Endothelial cell of umbilical vein (primary cell): Measurements from ENCODE around the gene CCN2. TPM values are rescaled to one million over a fixed set of nuclear protein-coding genes. Genes with fewer than 3 reads are reported as not detected.

Experiments used
- BruUV-seq: library from RNA; stranded (reverse); fragments of 400-500 nt; replicated peaks from 2 replicates; lab custom pipeline; 2021; lab: Mats Ljungman, UMichigan
- CTCF ChIA-PET: fragments of 300-600, 350-600 bp; sonication (Branson Sonifier 250); formaldehyde crosslinking; loops from one replicate; lab custom pipeline; 2021; ENCODE audit warnings: antibody characterized with exemption, inconsistent platforms; lab: Charles Lee
- POLR2A ChIA-PET: fragments of 300-600, 350-600 bp; sonication (Branson Sonifier 250); formaldehyde crosslinking; loops from one replicate; lab custom pipeline; 2021; ENCODE audit warnings: antibody characterized with exemption, inconsistent platforms; lab: Charles Lee
- DNase-seq: peaks from one replicate; pipeline ENCODE4 v3.0.0-alpha.2; 2011; ENCODE audit warnings: low read depth, low spot score
- FAIRE-seq: peaks from 2 replicates; lab custom pipeline; 2011; peaks lifted over from hg19 to GRCh38; lab: Jason Lieb, UNC
- H2AFZ ChIP-seq: 2 replicates; pipeline ENCODE4 v1.6.0; 2012; ENCODE audit warnings: low read depth, low read length, control low read depth, inconsistent platforms
- H3K27ac ChIP-seq: 2 replicates; pipeline ENCODE4 v1.5.1; 2011; ENCODE audit warnings: low read depth, mild to moderate bottlenecking, control low read depth, low read length, moderate library complexity; ENCODE audit not compliant: insufficient read depth
- H3K27me3 ChIP-seq, 2 experiments: 2 replicates each; pipeline versions ENCODE4 v1.6.0 to v1.6.1; 2011; ENCODE audit warnings: low read length in 2 of 2, mixed read lengths in 1 of 2; ENCODE audit not compliant: control insufficient read depth in 2 of 2, insufficient read depth in 2 of 2
- H3K36me3 ChIP-seq, 2 experiments: 2 replicates in 1 of 2; 3 replicates in 1 of 2; pipeline ENCODE4 v1.5.1; 2011; ENCODE audit warnings: low read length in 2 of 2, mild to moderate bottlenecking in 1 of 2, moderate library complexity in 1 of 2; ENCODE audit not compliant: control insufficient read depth in 2 of 2, insufficient read depth in 2 of 2; ENCODE audit errors: extremely low read depth in 1 of 2
- H3K4me1 ChIP-seq: 3 replicates; pipeline ENCODE4 v1.5.1; 2011; ENCODE audit warnings: mild to moderate bottlenecking, low read length; ENCODE audit not compliant: control insufficient read depth, insufficient read depth; ENCODE audit errors: extremely low read depth
- H3K4me2 ChIP-seq: 2 replicates; pipeline ENCODE4 v1.6.1; 2011; ENCODE audit warnings: low read length, control low read depth, mixed read lengths; ENCODE audit not compliant: insufficient read depth
- H3K4me3 ChIP-seq, 3 experiments: fragments of 200-600 bp in 1 of 3; sonication (generic), shearing (Covaris generic) in 1 of 3; replicated peaks in 1 of 3; 2 replicates each; pipeline ENCODE4 v1.5.1; 2011 to 2016; ENCODE audit warnings: control low read depth in 3 of 3, low read length in 3 of 3, mild to moderate bottlenecking in 2 of 3, inconsistent platforms in 1 of 3, low read depth in 1 of 3, moderate library complexity in 1 of 3; ENCODE audit not compliant: insufficient read depth in 1 of 3
- H3K79me2 ChIP-seq: 2 replicates; pipeline ENCODE4 v1.6.0; 2012; ENCODE audit warnings: low read length, inconsistent platforms; ENCODE audit not compliant: control insufficient read depth, insufficient read depth
- H3K9ac ChIP-seq: replicated peaks from 2 replicates; pipeline ENCODE3; 2011; ENCODE audit warnings: low read length, control low read depth; ENCODE audit not compliant: insufficient read depth; ENCODE audit errors: extremely low read depth
- H3K9me1 ChIP-seq: replicated peaks from 3 replicates; pipeline ENCODE4 v1.6.0; 2011; ENCODE audit warnings: mild to moderate bottlenecking, low read length; ENCODE audit not compliant: control insufficient read depth, insufficient read depth; ENCODE audit errors: extremely low read depth
- H3K9me3 ChIP-seq: replicated peaks from 2 replicates; pipeline ENCODE4 v1.5.1; 2012; ENCODE audit warnings: low read length, inconsistent platforms; ENCODE audit not compliant: control insufficient read depth, insufficient read depth
- H4K20me1 ChIP-seq: replicated peaks from 2 replicates; pipeline ENCODE3; 2011; ENCODE audit warnings: mild to moderate bottlenecking, low read length; ENCODE audit not compliant: control insufficient read depth, insufficient read depth; ENCODE audit errors: extremely low read depth
- EZH2 ChIP-seq: IDR thresholded peaks from 2 replicates; pipeline ENCODE4 v1.6.1; 2012; ENCODE audit warnings: borderline replicate concordance, low read depth, mild to moderate bottlenecking, moderate library complexity, low read length, inconsistent platforms; ENCODE audit not compliant: severe bottlenecking
- FOS ChIP-seq: IDR thresholded peaks from 2 replicates; pipeline ENCODE4 v1.6.1; 2011; ENCODE audit warnings: mild to moderate bottlenecking, low read length, moderate library complexity, borderline replicate concordance; ENCODE audit not compliant: insufficient read depth
- GATA2 ChIP-seq: IDR thresholded peaks from 2 replicates; pipeline ENCODE4 v1.7.0; 2011; ENCODE audit warnings: low read depth, mild to moderate bottlenecking, moderate library complexity, mixed read lengths, low read length; ENCODE audit not compliant: insufficient read length, insufficient read depth
- JUN ChIP-seq: IDR thresholded peaks from 2 replicates; pipeline ENCODE4 v1.6.1; 2011; ENCODE audit warnings: borderline replicate concordance, low read depth; ENCODE audit not compliant: insufficient read length, insufficient read depth
- MYC ChIP-seq: IDR thresholded peaks from one replicate; pipeline ENCODE4 v1.6.1; 2011; ENCODE audit warnings: mild to moderate bottlenecking, low read depth, low read length
- POLR2A ChIP-seq: IDR thresholded peaks from 2 replicates; pipeline ENCODE4 v1.6.1; 2012; ENCODE audit warnings: low read depth, mild to moderate bottlenecking, control low read depth, low read length
- POLR2AphosphoS5 ChIP-seq: IDR thresholded peaks from 2 replicates; pipeline ENCODE4 v1.6.1; 2012; ENCODE audit warnings: low read depth, mild to moderate bottlenecking, control low read depth, low read length, moderate library complexity; ENCODE audit not compliant: insufficient read depth
- dilution Hi-C: fragments of 300-500 bp; cut with MboI; formaldehyde crosslinking; loops from one replicate; pipeline ENCODE4 v1.15.0; 2019; ENCODE audit warnings: low sequenced_read_pairs; ENCODE audit not compliant: extremely low pct_ligation_motif_present
- intact Hi-C: fragments of 100-400 bp; cut with micrococcal nuclease; formaldehyde crosslinking; loops from one replicate; pipeline ENCODE4 v1.10.0; 2022
- polyA plus RNA-seq, 4 experiments: library from polyadenylated mRNA; depleted of rRNA in 3 of 4; stranded (reverse) in 3 of 4; unstranded in 1 of 4; fragments of >200 nt; gene quantifications; 2 replicates each; pipeline versions ENCODE4 v1.2.1 to v1.2.3, GENCODE V29; 2011 to 2012; ENCODE audit warnings: missing spikeins in 1 of 4
- total RNA-seq: library from RNA; stranded (reverse); gene quantifications from 2 replicates; pipeline ENCODE4 v1.2.3, GENCODE V29; 2021
- TF ChIP-seq, protein P1 (sequence below), 2 donors: IDR thresholded peaks; 1 replicate in 1 of 2; 2 replicates in 1 of 2; pipeline ENCODE4 v1.5.1; 2011; ENCODE audit warnings: low read length in 2 of 2, mild to moderate bottlenecking in 2 of 2, moderate library complexity in 2 of 2, control low read depth in 1 of 2, inconsistent platforms in 1 of 2, low read depth in 1 of 2; ENCODE audit not compliant: insufficient read depth in 1 of 2; ENCODE audit errors: extremely low read depth in 1 of 2
- TF ChIP-seq, protein P2 (sequence below): IDR thresholded peaks from 2 replicates; pipeline ENCODE4 v1.6.1; 2011; ENCODE audit not compliant: insufficient read depth, insufficient read length

Gene CCN2
- total and polyA plus RNA-seq, 2 donors (not counting 3 experiments of a cell fraction or from before 2014, with no cell fraction given), result 1,926 to 2,488 TPM

DNA sequence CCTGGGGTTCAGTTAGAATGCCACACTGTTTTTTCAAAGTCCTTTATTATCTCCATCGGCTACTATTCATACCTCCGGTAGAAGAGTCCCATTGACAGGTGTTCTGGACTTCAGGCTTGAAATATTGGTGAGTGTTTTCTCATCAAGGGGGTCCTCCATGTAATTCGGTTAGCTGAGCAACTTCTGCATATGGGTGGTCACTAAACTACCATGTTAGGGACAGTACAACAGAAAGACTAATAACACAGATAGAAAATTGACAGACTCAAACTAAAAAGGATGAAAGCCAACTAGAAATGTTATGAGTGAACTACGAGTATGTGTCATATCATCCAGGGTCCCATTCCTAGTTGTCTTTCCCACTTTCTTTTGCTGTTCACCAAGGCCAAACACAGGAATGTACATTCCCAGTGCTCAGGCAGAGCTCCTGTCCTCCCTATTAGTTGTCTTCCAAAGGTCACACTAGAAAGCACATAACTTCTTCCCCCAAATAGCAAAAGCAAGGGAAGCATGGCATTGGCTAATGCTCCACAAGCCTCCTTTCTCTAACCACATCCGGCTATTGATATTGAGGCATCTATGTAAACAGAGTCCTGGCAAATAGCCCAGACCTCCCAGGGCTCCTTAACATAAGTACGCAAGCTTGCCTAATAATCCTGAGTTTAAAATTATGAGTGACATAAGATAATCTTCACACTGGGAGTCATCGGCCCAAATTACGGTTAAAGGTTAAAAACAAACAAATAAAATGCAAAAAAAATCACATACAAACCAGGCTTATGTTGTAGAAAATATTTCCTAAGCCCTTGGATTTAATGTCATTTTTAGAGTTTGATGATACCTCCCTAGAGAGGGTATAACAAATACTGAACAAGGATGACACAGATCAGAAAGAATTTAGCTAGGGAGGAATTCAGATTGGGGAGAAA lies 13.2 kb downstream of the CCN2 start:
- Histone ChIP-seq H3K4me3 (no peak overlapping the region), H3K4me1 (no peaks in the 10 kb centered on the region), H3K79me2 (no peaks in the 10 kb centered on the region), H3K9ac (no peak overlapping the region), H4K20me1 (no peaks in the 10 kb centered on the region), H3K4me2 (no peak overlapping the region), H3K9me1 (no peaks in the 10 kb centered on the region), H3K9me3 (no peaks in the 10 kb centered on the region), H3K27ac (no peak overlapping the region), H2AFZ (no peak overlapping the region), H3K27me3 (no peaks in the 10 kb centered on the region), H3K36me3 (no peaks in the 10 kb centered on the region)
- intact Hi-C loops (no loop called here), dilution Hi-C loops (no loop called here)
- no TSS peak for BruUV-seq
- TF ChIP-seq POLR2AphosphoS5, result no peak
- no peak for TF ChIP-seq EZH2
- TF ChIP-seq, protein P1, sequence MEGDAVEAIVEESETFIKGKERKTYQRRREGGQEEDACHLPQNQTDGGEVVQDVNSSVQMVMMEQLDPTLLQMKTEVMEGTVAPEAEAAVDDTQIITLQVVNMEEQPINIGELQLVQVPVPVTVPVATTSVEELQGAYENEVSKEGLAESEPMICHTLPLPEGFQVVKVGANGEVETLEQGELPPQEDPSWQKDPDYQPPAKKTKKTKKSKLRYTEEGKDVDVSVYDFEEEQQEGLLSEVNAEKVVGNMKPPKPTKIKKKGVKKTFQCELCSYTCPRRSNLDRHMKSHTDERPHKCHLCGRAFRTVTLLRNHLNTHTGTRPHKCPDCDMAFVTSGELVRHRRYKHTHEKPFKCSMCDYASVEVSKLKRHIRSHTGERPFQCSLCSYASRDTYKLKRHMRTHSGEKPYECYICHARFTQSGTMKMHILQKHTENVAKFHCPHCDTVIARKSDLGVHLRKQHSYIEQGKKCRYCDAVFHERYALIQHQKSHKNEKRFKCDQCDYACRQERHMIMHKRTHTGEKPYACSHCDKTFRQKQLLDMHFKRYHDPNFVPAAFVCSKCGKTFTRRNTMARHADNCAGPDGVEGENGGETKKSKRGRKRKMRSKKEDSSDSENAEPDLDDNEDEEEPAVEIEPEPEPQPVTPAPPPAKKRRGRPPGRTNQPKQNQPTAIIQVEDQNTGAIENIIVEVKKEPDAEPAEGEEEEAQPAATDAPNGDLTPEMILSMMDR (IDR thresholded peaks at IDR 0.05; ENCODE audit: extremely low read depth in 1 of 2, insufficient read depth in 1 of 2, low read depth in 1 of 2, low read length in 2 of 2), result no peak
- no peak for TF ChIP-seq GATA2
- TF ChIP-seq, protein P2, sequence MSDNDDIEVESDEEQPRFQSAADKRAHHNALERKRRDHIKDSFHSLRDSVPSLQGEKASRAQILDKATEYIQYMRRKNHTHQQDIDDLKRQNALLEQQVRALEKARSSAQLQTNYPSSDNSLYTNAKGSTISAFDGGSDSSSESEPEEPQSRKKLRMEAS, result no peak
- TF ChIP-seq JUN, result no peak
- no peak for TF ChIP-seq POLR2A
- no peak for TF ChIP-seq MYC
- no peak for TF ChIP-seq FOS
- FAIRE-seq, result no peak
- DNase-seq, result peak; percentile 8
- CTCF ChIA-PET, result interaction anchor here (1.3 to 1.6 kb wide), 2 partner anchors 13 to 342 kb away, joined by 3 to 6 read pairs; no protein-coding TSS in a partner anchor
- POLR2A ChIA-PET, result no interaction called here
